ENCODE measurements around the gene RGS7BP.

RGS7BP gene

GRCh38 chr5:64575561-64575960 lies 69.7 kb downstream of the RGS7BP start:
- H3K4me3 ChIP-seq (replicated peaks in 1 of 2; ENCODE audit: low read depth in 2 of 2, low read length in 2 of 2): no peak overlapping the region
- no peak for TF ChIP-seq CTCF (IDR thresholded peaks at IDR 0.05; ENCODE audit: low read depth, low read length)
- no peak for DNase-seq (ENCODE audit: low read depth in 2 of 2)

- no peak for TF ChIP-seq CTCF (IDR thresholded peaks at IDR 0.05; ENCODE audit: low read depth, low read length)
- DNase-seq (ENCODE audit: low read depth in 2 of 2): peak in 1 of 2 donors; percentile 3
- no peak overlapping the region for H3K4me3 ChIP-seq (replicated peaks in 1 of 2; ENCODE audit: low read depth in 2 of 2, low read length in 2 of 2)
These were observed 70.4 kb downstream of the RGS7BP start for GRCh38 chr5:64576250-64576649.

DNA sequence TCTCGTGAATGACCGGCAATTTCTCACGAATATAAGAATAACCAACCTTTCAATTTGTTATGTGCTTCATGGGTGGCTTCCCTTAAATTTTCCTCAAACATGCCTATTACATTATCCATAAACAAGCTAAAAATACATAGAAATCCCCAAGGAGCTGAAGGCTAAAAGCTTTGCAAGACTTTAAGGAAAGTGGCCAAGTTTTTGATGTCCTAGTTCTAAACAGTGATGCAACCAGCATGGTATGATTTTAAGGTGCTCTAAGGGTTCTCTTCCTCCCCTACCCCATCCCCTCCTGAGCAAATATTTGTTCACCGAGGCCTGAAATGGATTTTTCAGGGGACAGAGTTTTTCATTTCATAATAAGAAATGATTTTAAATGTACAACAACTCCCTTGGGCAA lies 79.8 kb downstream of the RGS7BP start:
- TF ChIP-seq CTCF (IDR thresholded peaks at IDR 0.05; ENCODE audit: low read depth, low read length): no peak
- H3K4me3 ChIP-seq (replicated peaks in 1 of 2; ENCODE audit: low read depth in 2 of 2, low read length in 2 of 2): no peak overlapping the region
- DNase-seq (ENCODE audit: low read depth in 2 of 2): peak; percentile 21 to 23

DNA sequence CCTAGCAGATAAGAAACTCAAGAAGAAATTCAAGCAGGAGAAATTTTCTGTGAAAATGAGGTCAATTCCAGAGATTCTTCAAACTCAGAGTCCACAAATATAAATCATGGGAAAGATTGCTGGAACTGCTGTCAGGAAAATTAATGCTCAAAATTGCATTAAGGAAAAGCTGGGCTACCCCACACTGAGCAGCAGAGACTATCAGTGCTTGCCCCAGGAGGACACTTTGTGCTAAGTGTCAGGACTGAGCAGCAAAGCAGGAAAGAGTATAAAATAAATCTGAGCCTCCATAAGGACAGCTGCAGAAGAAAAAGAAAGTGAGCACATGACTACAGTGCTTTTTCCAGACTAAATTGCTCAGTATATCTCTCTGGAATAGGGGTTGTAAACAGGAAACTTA lies 81.6 kb downstream of the RGS7BP start:
- no peak overlapping the region for H3K4me3 ChIP-seq (replicated peaks in 1 of 2; ENCODE audit: low read depth in 2 of 2, low read length in 2 of 2)
- no peak for TF ChIP-seq CTCF (IDR thresholded peaks at IDR 0.05; ENCODE audit: low read depth, low read length)
- DNase-seq (ENCODE audit: low read depth in 2 of 2): no peak

- no peak for TF ChIP-seq CTCF (IDR thresholded peaks at IDR 0.05; ENCODE audit: low read depth, low read length)
- DNase-seq (ENCODE audit: low read depth in 2 of 2): no peak
- H3K4me3 ChIP-seq (replicated peaks in 1 of 2; ENCODE audit: low read depth in 2 of 2, low read length in 2 of 2): no peak overlapping the region
These were observed 87.0 kb downstream of the RGS7BP start for GRCh38 chr5:64592730-64593341.

DNA sequence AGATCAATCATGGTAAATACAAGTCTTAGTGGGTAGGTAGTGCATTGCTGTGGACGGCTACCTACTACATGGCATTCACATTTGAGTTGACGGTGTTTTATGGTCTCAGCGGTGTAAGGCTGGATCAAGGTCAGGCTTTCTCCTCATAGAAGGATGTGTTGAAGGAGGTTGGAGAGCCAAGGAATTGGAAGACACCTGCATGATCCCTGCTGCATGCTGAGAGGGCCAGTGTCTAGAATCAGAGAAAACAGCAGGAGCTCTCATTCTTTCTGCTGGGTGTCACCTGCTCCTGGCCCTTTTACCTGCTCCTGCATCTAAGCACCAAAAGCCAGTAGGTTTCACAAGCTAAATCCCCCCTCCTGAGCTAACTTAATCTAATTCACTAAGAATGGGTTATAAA lies 88.2 kb downstream of the RGS7BP start:
- no peak for TF ChIP-seq CTCF (IDR thresholded peaks at IDR 0.05; ENCODE audit: low read depth, low read length)
- no peak overlapping the region for H3K4me3 ChIP-seq (replicated peaks in 1 of 2; ENCODE audit: low read depth in 2 of 2, low read length in 2 of 2)
- DNase-seq (ENCODE audit: low read depth in 2 of 2): no peak

- DNase-seq (ENCODE audit: low read depth in 2 of 2): no peak
- no peak overlapping the region for H3K4me3 ChIP-seq (replicated peaks in 1 of 2; ENCODE audit: low read depth in 2 of 2, low read length in 2 of 2)
- TF ChIP-seq CTCF (IDR thresholded peaks at IDR 0.05; ENCODE audit: low read depth, low read length): no peak
These were observed 88.8 kb downstream of the RGS7BP start for GRCh38 chr5:64594601-64595000.

Measured in cardiac fibroblast (primary cell).